K562 (cell line): ENCODE results near the gene ZCCHC24. TPM values are rescaled to one million over a fixed set of nuclear protein-coding genes. Genes with fewer than 3 reads are reported as not detected.

Source experiments
- ARID1B ChIP-seq: fragments of 450-650 bp; IDR thresholded peaks from 2 replicates; pipeline ENCODE4 v1.6.1; 2016; ENCODE audit warnings: antibody characterized with exemption, mild to moderate bottlenecking, inconsistent platforms
- CBFA2T3 ChIP-seq: fragments of 450-650 bp; IDR thresholded peaks from 2 replicates; pipeline ENCODE4 v1.6.1; 2017
- ESRRA ChIP-seq: fragments of 450-650 bp; IDR thresholded peaks from 2 replicates; pipeline ENCODE4 v1.6.1; 2014; ENCODE audit warnings: low read depth, mild to moderate bottlenecking, moderate library complexity, borderline replicate concordance
- JUND ChIP-seq, 2 experiments: IDR thresholded peaks; 2 replicates in 1 of 2; 3 replicates in 1 of 2; pipeline ENCODE4 v1.6.1; 2011; ENCODE audit warnings: borderline replicate concordance in 2 of 2, low read depth in 2 of 2, low read length in 2 of 2, improper control_type of control experiment in 1 of 2, missing biosample characterization in 1 of 2, missing genetic modification characterization in 1 of 2, missing genetic modification reagents in 1 of 2
- MEF2A ChIP-seq: IDR thresholded peaks from 2 replicates; pipeline ENCODE4 v1.6.1; 2011; ENCODE audit warnings: low read depth, mild to moderate bottlenecking, low read length, moderate library complexity; ENCODE audit not compliant: control insufficient read depth
- RBM25 ChIP-seq: fragments of 200-400 bp; formaldehyde crosslinking; IDR thresholded peaks from 2 replicates; pipeline ENCODE4 v1.6.1; 2018; ENCODE audit warnings: low read length, low read depth, moderate library complexity; ENCODE audit not compliant: severe bottlenecking
- TCF7 ChIP-seq: sonication (generic); IDR thresholded peaks from 2 replicates; pipeline ENCODE4 v1.6.1; 2016; ENCODE audit warnings: antibody characterized with exemption, borderline replicate concordance
- ZNF184 ChIP-seq: sonication (generic); formaldehyde crosslinking; IDR thresholded peaks from 2 replicates; pipeline ENCODE4 v1.5.0; 2020; ENCODE audit warnings: missing genetic modification reagents
- ZNF717 ChIP-seq: fragments of 250-450 bp; sonication (Bioruptor Pico); IDR thresholded peaks from 2 replicates; pipeline ENCODE4 v1.5.0; 2021
- polyA plus RNA-seq, 8 experiments: library from polyadenylated mRNA; depleted of rRNA in 4 of 8; stranded (reverse) in 5 of 8; unstranded in 3 of 8; fragments of >200 nt; fragmentation: Nextera tagmentation in 2 of 8; fragmentation: Illumina TruSeq in 1 of 8; extraction: Ambion mirVana in 2 of 8; extraction: Trizol in 1 of 8; gene quantifications; 2 replicates each; pipeline versions ENCODE4 v1.2.1 to v1.2.3, GENCODE V29; 2011 to 2014; ENCODE audit warnings: inconsistent platforms in 1 of 8, missing spikeins in 1 of 8
- total RNA-seq, 7 experiments: library from RNA; depleted of rRNA in 6 of 7; stranded (reverse); fragments of >200 nt in 6 of 7; fragmentation: Illumina TruSeq in 2 of 7; extraction: Trizol in 2 of 7; gene quantifications; 2 replicates each; pipeline versions ENCODE4 v1.2.1 to v1.2.3, GENCODE V29; 2011 to 2021; ENCODE audit warnings: low replicate concordance in 1 of 7
- TF ChIP-seq, protein P1 (sequence below), 2 experiments: fragments of 450-650 bp in 1 of 2; sonication (generic) in 1 of 2; formaldehyde crosslinking in 1 of 2; IDR thresholded peaks in 1 of 2; conservative IDR thresholded peaks in 1 of 2; 2 replicates each; pipeline versions ENCODE4 v1.6.1 to v1.8.1; 2016 to 2023; ENCODE audit warnings: mild to moderate bottlenecking in 2 of 2, moderate library complexity in 2 of 2, inconsistent platforms in 1 of 2, missing genetic modification reagents in 1 of 2
- TF ChIP-seq, protein P2 (sequence below): fragments of 150-350 bp; IDR thresholded peaks from 2 replicates; pipeline ENCODE4 v1.6.1; 2014; ENCODE audit warnings: low read depth, mild to moderate bottlenecking, low read length, borderline replicate concordance
- TF ChIP-seq, protein P3 (sequence below), 3 experiments: fragments of 200-800 bp in 1 of 3; sonication (Bioruptor generic) in 1 of 3; sonication (generic) in 1 of 3; formaldehyde crosslinking in 1 of 3; IDR thresholded peaks; 2 replicates each; pipeline versions ENCODE4 v1.6.1 to v1.8.0; 2016 to 2022; ENCODE audit warnings: mild to moderate bottlenecking in 2 of 3, missing compliant biosample characterization in 2 of 3, missing genetic modification characterization in 2 of 3, missing genetic modification reagents in 1 of 3

The ZCCHC24 gene
- total and polyA plus RNA-seq, 9 of the 15 experiments (the other 6 are each of a cell fraction or from before 2014, with no cell fraction given): 0.84 to 11.0 (median 4.6) TPM

DNA sequence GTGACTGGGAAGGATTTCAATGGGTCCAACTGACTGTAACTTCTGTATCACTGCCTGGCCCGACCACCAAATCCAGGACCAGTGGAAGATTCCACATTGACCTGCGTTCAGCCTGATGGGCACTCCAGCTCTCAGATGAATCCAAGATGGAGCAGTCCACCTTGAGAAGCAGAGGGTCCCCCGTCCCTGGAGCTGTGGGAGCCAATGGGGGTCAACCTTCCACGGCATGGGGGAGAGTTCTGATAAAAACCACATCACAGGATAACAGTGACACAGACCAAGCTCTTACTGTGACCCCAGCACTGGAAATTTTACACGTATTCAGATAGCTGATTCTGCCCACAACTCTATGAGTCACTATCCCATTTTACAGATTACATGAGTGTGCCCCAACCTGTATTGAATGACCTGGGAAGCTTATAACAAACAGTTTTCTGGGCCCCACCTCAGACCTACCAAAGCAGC lies 11.2 kb downstream of the ZCCHC24 start (continued):
- TF ChIP-seq, protein P1, sequence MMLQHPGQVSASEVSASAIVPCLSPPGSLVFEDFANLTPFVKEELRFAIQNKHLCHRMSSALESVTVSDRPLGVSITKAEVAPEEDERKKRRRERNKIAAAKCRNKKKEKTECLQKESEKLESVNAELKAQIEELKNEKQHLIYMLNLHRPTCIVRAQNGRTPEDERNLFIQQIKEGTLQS (IDR thresholded peaks at IDR 0.05): peak; percentile 42; the same call in 1 of the 2 replicates
- TF ChIP-seq, protein P1 (CRISPR knock-in tag; conservative IDR thresholded peaks at IDR 0.05): no peak
- TF ChIP-seq, protein P2, sequence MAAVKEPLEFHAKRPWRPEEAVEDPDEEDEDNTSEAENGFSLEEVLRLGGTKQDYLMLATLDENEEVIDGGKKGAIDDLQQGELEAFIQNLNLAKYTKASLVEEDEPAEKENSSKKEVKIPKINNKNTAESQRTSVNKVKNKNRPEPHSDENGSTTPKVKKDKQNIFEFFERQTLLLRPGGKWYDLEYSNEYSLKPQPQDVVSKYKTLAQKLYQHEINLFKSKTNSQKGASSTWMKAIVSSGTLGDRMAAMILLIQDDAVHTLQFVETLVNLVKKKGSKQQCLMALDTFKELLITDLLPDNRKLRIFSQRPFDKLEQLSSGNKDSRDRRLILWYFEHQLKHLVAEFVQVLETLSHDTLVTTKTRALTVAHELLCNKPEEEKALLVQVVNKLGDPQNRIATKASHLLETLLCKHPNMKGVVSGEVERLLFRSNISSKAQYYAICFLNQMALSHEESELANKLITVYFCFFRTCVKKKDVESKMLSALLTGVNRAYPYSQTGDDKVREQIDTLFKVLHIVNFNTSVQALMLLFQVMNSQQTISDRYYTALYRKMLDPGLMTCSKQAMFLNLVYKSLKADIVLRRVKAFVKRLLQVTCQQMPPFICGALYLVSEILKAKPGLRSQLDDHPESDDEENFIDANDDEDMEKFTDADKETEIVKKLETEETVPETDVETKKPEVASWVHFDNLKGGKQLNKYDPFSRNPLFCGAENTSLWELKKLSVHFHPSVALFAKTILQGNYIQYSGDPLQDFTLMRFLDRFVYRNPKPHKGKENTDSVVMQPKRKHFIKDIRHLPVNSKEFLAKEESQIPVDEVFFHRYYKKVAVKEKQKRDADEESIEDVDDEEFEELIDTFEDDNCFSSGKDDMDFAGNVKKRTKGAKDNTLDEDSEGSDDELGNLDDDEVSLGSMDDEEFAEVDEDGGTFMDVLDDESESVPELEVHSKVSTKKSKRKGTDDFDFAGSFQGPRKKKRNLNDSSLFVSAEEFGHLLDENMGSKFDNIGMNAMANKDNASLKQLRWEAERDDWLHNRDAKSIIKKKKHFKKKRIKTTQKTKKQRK: no peak
- TF ChIP-seq CBFA2T3: peak; percentile 16; the same call in 1 of the 2 replicates
- 0 out of 2 replicates have a peak, but pooled peaks have one; percentile 30 for TF ChIP-seq MEF2A
- no peak for TF ChIP-seq ZNF184 (CRISPR knock-in tag)
- TF ChIP-seq RBM25: peak; percentile 60
- TF ChIP-seq ZNF717 (CRISPR knock-in tag): no peak
- no peak for TF ChIP-seq ESRRA
- TF ChIP-seq ARID1B: 0 out of 2 replicates have a peak, but pooled peaks have one; percentile 25
- 0 out of 2 replicates have a peak, but pooled peaks have one; percentile 4 for TF ChIP-seq JUND (IDR thresholded peaks at IDR 0.05; ENCODE audit: borderline replicate concordance, low read depth, low read length)
- TF ChIP-seq JUND (tag; IDR thresholded peaks at IDR 0.05; ENCODE audit: borderline replicate concordance, low read depth, low read length): 0 out of 3 replicates have a peak, but pooled peaks have one; percentile 29
- TF ChIP-seq, protein P3, sequence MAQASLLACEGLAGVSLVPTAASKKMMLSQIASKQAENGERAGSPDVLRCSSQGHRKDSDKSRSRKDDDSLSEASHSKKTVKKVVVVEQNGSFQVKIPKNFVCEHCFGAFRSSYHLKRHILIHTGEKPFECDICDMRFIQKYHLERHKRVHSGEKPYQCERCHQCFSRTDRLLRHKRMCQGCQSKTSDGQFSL (CRISPR knock-in tag; IDR thresholded peaks at IDR 0.05): no peak
- TF ChIP-seq, protein P3 (tag; IDR thresholded peaks at IDR 0.05): no peak
- TF ChIP-seq TCF7: peak; percentile 96
